ENCODE results near the gene TNFSF15.

The TNFSF15 gene

GRCh38 chr9:114824110-114824509 is 18.3 kb upstream of the TNFSF15 start:
- DNase-seq (ENCODE audit: low read depth): no peak

- no peak for DNase-seq (ENCODE audit: low read depth)
Observed at GRCh38 chr9:114823441-114823840, 17.6 kb upstream of the TNFSF15 start.

- DNase-seq (ENCODE audit: low read depth): no peak
Observed at GRCh38 chr9:114822708-114823107, 16.9 kb upstream of the TNFSF15 start.

DNA sequence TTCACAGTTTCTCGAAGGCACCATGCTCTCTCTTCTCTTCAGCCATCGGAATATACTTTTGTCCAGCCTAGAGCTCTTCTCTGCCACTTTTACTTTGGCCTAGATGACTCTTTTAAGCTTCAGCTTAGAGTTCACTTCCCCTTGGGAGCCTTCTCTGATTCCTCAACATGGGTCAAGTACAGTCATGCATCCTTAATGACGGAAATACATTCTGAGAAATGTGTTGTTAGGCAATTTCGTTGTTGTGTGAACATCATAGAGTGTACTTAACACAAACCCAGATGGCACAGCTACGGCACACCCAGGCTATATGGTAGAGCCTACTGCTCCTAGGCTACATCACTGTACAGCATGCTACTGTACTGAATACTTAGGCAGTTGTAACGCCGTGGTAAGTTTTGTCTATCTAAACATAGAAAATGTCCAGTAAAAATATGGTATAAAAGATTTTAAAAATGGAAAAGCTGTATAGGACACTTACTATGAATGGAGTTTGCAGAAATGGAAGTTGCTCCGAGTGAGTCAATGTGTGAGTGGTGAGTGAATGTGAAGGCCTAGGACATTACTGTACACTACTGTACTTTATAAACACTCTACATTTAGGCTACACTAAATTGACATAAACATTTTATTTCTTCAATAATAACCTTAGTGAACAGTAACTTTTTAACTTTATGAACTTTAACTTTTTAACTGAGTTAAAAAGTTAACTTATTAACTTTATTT is 15.1 kb upstream of the TNFSF15 start:
- no peak for DNase-seq (ENCODE audit: low read depth)

- no peak for DNase-seq (ENCODE audit: low read depth)
Observed at GRCh38 chr9:114818178-114818577, 12.3 kb upstream of the TNFSF15 start.

GRCh38 chr9:114813717-114814418 is 8.0 kb upstream of the TNFSF15 start:
- no peak for DNase-seq (ENCODE audit: low read depth)

- DNase-seq (ENCODE audit: low read depth): no peak
Observed at GRCh38 chr9:114811966-114812636, 6.3 kb upstream of the TNFSF15 start.

DNA sequence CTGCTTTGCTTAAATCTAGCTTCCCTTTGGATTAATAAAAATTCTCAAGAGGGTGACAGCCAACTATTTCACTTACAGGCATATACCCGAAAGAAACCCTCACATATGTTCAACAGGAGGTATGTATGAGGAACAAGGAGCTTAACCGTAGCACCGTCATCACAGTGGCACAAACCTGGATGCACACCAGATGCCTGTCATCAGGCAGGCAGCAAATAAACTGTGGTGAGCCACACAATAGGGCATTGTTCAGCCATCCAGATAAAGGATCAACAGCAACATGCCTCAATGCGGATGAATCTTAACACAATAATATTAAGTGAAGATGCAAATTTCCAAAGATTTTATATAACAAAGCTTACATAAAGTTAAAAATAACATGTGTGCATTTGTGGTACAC is 5.5 kb upstream of the TNFSF15 start:
- no peak for DNase-seq (ENCODE audit: low read depth)

GRCh38 chr9:114810614-114811013 is 4.8 kb upstream of the TNFSF15 start:
- DNase-seq (ENCODE audit: low read depth): no peak

DNA sequence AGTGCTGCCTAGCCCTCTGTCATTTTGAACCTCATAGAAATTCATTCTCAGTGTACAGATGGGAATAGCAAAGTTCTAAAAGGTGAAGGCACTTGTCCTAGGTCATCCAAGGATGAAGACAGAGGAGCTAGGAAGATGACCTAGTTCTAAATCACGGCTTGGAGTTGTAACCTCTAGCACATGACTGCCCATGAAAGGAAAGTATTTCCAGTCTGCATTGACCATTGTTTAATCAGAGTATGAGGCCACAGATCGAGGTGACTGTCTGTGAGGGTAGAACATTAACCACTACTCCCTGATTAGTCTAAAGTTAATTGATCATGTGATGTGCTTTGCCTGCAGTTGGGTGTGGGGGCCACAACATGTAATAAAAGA is 674 bp upstream of the TNFSF15 start:
- DNase-seq (ENCODE audit: low read depth): no peak

GRCh38 chr9:114804505-114804904 is 1.3 kb downstream of the TNFSF15 start:
- no peak for DNase-seq (ENCODE audit: low read depth)

- DNase-seq (ENCODE audit: low read depth): no peak
Observed at GRCh38 chr9:114803479-114804265, 2.2 kb downstream of the TNFSF15 start.

GRCh38 chr9:114799925-114800324 is 5.9 kb downstream of the TNFSF15 start:
- DNase-seq (ENCODE audit: low read depth): no peak

GRCh38 chr9:114799441-114799840 is 6.4 kb downstream of the TNFSF15 start:
- DNase-seq (ENCODE audit: low read depth): no peak

- no peak for DNase-seq (ENCODE audit: low read depth)
Observed at GRCh38 chr9:114798780-114799427, 6.9 kb downstream of the TNFSF15 start.

- no peak for DNase-seq (ENCODE audit: low read depth)
Observed at GRCh38 chr9:114798101-114798500, 7.7 kb downstream of the TNFSF15 start.

DNA sequence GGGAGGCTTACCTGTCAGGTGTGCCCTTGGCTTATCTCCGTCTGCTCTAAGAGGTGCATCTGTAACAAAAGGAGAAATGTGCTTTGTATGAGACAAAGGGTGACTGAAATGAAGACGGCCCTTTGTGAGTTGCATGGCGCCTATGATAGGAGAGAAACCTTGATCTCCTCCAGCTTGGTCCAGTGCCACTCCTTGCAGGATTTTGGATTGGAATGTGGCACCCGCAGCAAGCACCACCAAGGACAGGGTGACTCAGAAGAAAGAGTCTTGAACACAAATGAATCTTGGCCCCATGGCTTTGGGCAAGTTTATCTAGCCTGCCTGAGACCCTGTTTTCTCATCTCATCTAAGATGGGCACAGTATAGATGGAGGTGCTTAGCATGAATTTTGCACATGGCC is 13.4 kb downstream of the TNFSF15 start:
- no peak for DNase-seq (ENCODE audit: low read depth)

- no peak for DNase-seq (ENCODE audit: low read depth)
Observed at GRCh38 chr9:114791736-114792135, 14.1 kb downstream of the TNFSF15 start.

- DNase-seq (ENCODE audit: low read depth): no peak
Observed at GRCh38 chr9:114791312-114791711, 14.5 kb downstream of the TNFSF15 start.

- no peak for DNase-seq (ENCODE audit: low read depth)
Observed at GRCh38 chr9:114790521-114790920, 15.3 kb downstream of the TNFSF15 start.

- no peak for DNase-seq (ENCODE audit: low read depth)
Observed at GRCh38 chr9:114789006-114789405, 16.8 kb downstream of the TNFSF15 start.

Data from stimulated activated CD8-positive, alpha-beta memory T cell treated with anti-CD3 and anti-CD28 coated beads, Interleukin-15, amount 100 ng/mL, for 1 hour (primary cell).